ENCODE measurements around the gene FARS2.

DNA sequence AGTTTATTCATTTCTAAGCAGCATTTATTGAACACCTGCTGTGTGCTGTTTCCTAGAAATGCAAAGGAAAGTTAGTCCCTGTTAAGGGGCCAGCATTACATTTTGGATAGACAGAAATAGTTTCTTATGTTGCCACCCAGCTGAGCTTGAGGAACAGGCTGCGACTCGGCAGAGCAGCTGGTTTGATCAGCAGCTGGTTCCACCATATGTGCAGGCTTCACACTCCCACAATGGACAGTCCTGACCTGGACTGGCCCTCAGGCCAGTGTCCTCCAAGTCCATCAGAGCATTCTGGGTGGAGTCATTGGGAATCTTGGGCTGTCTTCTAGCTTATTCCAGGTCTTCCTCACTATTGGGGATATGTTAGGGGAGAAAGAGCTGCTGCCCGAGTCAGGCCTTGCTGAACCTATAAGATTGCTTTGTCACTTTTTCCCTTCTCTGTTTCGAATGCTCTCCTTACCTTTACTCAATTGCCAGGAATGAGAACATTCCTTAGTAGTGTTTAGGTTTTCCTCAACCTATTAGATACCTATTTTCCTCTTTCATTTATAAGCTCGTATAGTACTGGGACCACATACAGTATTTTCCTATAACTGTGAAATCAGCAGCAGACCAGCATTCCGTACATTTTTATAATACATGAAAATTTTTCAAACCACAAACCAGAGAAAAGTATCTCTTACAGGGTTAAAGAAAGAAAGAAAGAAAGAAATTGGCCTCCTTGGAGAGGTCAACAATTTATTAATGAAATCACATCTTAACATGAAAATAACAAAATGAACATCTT, 203.0 kb downstream of the FARS2 start:
- no peak for TF ChIP-seq REPIN1 (tag by site-specific recombination; IDR thresholded peaks at IDR 0.05; ENCODE audit: low read depth)
- TF ChIP-seq TCF7L2 (IDR thresholded peaks at IDR 0.05; ENCODE audit: borderline replicate concordance, low read depth, low read length), result no peak
- TF ChIP-seq ZNF175 (tag by site-specific recombination; IDR thresholded peaks at IDR 0.05), result no peak
- TF ChIP-seq, protein P1, sequence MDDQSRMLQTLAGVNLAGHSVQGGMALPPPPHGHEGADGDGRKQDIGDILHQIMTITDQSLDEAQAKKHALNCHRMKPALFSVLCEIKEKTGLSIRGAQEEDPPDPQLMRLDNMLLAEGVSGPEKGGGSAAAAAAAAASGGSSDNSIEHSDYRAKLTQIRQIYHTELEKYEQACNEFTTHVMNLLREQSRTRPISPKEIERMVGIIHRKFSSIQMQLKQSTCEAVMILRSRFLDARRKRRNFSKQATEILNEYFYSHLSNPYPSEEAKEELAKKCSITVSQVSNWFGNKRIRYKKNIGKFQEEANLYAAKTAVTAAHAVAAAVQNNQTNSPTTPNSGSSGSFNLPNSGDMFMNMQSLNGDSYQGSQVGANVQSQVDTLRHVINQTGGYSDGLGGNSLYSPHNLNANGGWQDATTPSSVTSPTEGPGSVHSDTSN (CRISPR knock-in tag; IDR thresholded peaks at IDR 0.05), result no peak
- TF ChIP-seq, protein P2, sequence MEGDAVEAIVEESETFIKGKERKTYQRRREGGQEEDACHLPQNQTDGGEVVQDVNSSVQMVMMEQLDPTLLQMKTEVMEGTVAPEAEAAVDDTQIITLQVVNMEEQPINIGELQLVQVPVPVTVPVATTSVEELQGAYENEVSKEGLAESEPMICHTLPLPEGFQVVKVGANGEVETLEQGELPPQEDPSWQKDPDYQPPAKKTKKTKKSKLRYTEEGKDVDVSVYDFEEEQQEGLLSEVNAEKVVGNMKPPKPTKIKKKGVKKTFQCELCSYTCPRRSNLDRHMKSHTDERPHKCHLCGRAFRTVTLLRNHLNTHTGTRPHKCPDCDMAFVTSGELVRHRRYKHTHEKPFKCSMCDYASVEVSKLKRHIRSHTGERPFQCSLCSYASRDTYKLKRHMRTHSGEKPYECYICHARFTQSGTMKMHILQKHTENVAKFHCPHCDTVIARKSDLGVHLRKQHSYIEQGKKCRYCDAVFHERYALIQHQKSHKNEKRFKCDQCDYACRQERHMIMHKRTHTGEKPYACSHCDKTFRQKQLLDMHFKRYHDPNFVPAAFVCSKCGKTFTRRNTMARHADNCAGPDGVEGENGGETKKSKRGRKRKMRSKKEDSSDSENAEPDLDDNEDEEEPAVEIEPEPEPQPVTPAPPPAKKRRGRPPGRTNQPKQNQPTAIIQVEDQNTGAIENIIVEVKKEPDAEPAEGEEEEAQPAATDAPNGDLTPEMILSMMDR (tag by site-specific recombination; IDR thresholded peaks at IDR 0.05), result no peak
- TF ChIP-seq ZNF19 (tag by site-specific recombination; IDR thresholded peaks at IDR 0.05; ENCODE audit: low read depth), result no peak
- no peak for TF ChIP-seq ZNF76 (tag by site-specific recombination; IDR thresholded peaks at IDR 0.05; ENCODE audit: borderline replicate concordance, low read depth)
- no peak for TF ChIP-seq ZNF776 (tag by site-specific recombination; IDR thresholded peaks at IDR 0.05; ENCODE audit: borderline replicate concordance)
- no peak for TF ChIP-seq ZNF791 (tag by site-specific recombination; IDR thresholded peaks at IDR 0.05)
- no peak for TF ChIP-seq KLF7 (tag by site-specific recombination; IDR thresholded peaks at IDR 0.05; ENCODE audit: borderline replicate concordance)
